Measurements from ENCODE around the gene KLF14. TPM values are rescaled to one million over a fixed set of nuclear protein-coding genes. Genes with fewer than 3 reads are reported as not detected.

The KLF14 gene
- total RNA-seq, 1 donor from 2014 or later, result not detected

DNA sequence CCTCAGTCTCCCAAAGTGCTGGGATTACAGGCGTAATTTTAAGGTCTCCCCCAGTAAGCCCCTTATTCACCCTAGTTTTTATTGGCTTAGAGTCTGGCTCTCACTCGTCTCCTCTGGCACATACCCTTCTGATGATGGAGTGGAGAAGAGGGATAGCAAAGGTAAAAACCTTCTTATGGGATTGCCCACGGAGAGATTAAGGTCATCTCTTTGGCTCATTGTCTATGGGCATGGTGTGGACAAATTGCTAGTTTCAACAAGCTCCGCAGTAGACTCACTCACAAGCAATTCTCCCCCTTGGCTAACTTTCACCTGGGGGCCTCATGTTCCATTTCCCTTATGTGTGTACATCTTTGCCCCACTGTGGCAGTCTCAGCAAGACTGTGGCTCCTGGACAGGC, 25.2 kb downstream of the KLF14 start:
- Mint-ChIP-seq H3K9me3 (peaks cover 7% of the 10 kb centered on the region), H3K4me3 (no peak overlapping the region), H3K4me1 (no peaks in the 10 kb centered on the region), H3K27me3 (peaks cover 24% of the 10 kb centered on the region), H3K36me3 (ENCODE audit: low read depth) (no peaks in the 10 kb centered on the region), H3K27ac (no peak overlapping the region)
- intact Hi-C loops (cut with micrococcal nuclease), result no loop called here
- POLR2A ChIA-PET, result no interaction called here
- ATAC-seq (ENCODE audit: low read depth), result no peak
- no peak for TF ChIP-seq CTCF (IDR thresholded peaks at IDR 0.05)
- CTCF ChIA-PET, result no interaction called here
- DNase-seq, result no peak

DNA sequence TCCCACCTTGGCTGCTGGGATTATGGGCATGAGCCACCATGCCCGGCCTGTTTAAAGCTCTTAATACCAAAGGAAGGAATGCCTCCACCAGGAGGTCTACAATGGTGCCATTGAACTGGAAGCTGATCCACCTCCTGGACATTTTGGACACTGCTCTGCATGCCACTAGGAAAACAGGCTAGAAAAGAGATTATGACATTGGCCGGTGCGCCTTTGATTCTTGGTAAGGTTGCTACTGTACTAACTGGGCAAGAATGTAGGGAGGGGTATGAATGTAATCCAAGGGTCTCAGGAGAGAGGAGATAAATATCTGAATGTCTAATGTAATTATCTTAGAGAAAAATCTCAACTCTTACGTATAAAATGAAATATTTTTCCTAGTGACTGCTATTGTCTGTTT, 26.0 kb downstream of the KLF14 start:
- Mint-ChIP-seq H3K9me3 (peaks cover 7% of the 10 kb centered on the region), H3K4me3 (no peak overlapping the region), H3K4me1 (no peaks in the 10 kb centered on the region), H3K36me3 (ENCODE audit: low read depth) (no peaks in the 10 kb centered on the region), H3K27ac (no peak overlapping the region), H3K27me3 (peaks cover 24% of the 10 kb centered on the region)
- POLR2A ChIA-PET, result no interaction called here
- CTCF ChIA-PET, result no interaction called here
- no peak for ATAC-seq (ENCODE audit: low read depth)
- intact Hi-C loops (cut with micrococcal nuclease), result no loop called here
- DNase-seq, result no peak
- TF ChIP-seq CTCF (IDR thresholded peaks at IDR 0.05), result no peak

GRCh38 chr7:130703851-130704250, 30.2 kb downstream of the KLF14 start:
- Mint-ChIP-seq H3K4me1 (no peaks in the 10 kb centered on the region), H3K27ac (no peak overlapping the region), H3K9me3 (peaks cover 7% of the 10 kb centered on the region), H3K4me3 (no peak overlapping the region), H3K36me3 (ENCODE audit: low read depth) (no peaks in the 10 kb centered on the region), H3K27me3 (peaks cover 19% of the 10 kb centered on the region)
- DNase-seq (no peak), ATAC-seq (ENCODE audit: low read depth) (no peak)
- TF ChIP-seq CTCF (IDR thresholded peaks at IDR 0.05), result no peak
- ChIA-PET POLR2A (no interaction called here), CTCF (no interaction called here)
- intact Hi-C loops (cut with micrococcal nuclease), result no loop called here

DNA sequence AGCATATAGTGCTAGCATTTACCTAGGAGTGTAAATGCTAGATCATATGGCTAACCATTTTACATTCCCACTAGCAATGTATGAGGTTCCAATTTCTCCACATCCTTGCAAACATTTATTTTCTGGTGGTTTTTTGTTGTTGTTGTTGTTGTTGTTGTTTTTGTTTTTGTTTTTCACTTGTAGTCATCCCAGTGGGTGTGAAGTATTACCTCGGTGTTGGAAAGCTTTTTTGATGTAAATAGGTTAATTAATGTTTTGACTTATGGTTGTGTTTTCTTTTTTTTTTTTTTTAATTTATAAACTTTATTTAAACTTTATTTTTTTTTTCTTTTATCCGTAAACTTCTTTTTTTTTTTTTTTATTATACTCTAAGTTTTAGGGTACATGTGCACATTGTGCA, 32.4 kb downstream of the KLF14 start:
- H3K4me3 Mint-ChIP-seq, result no peak overlapping the region
- CTCF ChIA-PET, result no interaction called here
- H3K4me1 Mint-ChIP-seq, result no peaks in the 10 kb centered on the region
- no peak for TF ChIP-seq CTCF (IDR thresholded peaks at IDR 0.05)
- POLR2A ChIA-PET, result no interaction called here
- intact Hi-C loops (cut with micrococcal nuclease), result no loop called here
- H3K27me3 Mint-ChIP-seq, result peaks cover 15% of the 10 kb centered on the region
- DNase-seq (no peak), ATAC-seq (ENCODE audit: low read depth) (no peak)
- H3K27ac Mint-ChIP-seq, result no peak overlapping the region
- peaks cover 2% of the 10 kb centered on the region for H3K9me3 Mint-ChIP-seq
- no peaks in the 10 kb centered on the region for H3K36me3 Mint-ChIP-seq (ENCODE audit: low read depth)

DNA sequence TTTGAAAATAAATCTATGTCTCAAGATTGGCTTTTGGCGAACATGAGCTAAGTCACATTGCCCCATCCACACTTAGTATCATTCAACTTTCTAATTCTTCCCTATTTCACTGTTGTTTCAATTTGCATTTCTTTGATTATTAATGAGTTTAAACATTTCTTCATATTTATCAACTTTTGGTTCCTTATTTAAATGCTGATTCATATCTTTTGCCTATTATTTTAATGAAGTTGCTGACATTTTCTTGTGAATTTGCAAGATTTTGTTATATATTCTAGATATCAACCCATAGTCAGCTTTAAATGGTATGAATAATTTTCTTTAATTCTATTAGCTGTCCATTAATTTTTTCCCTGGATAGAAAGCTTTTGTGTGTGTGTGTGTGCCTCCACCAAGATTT, 33.2 kb downstream of the KLF14 start:
- no peaks in the 10 kb centered on the region for H3K4me1 Mint-ChIP-seq
- H3K9me3 Mint-ChIP-seq, result no peaks in the 10 kb centered on the region
- H3K4me3 Mint-ChIP-seq, result no peak overlapping the region
- TF ChIP-seq CTCF (IDR thresholded peaks at IDR 0.05), result no peak
- POLR2A ChIA-PET, result no interaction called here
- no peak overlapping the region for H3K27ac Mint-ChIP-seq
- no peak for DNase-seq
- peaks cover 7% of the 10 kb centered on the region for H3K27me3 Mint-ChIP-seq
- CTCF ChIA-PET, result no interaction called here
- H3K36me3 Mint-ChIP-seq (ENCODE audit: low read depth), result no peaks in the 10 kb centered on the region
- intact Hi-C loops (cut with micrococcal nuclease), result no loop called here
- no peak for ATAC-seq (ENCODE audit: low read depth)

Data from activated B cell treated with CpG ODN at 0.5 μM for 24 hours (primary cell).